SK-N-MC (cell line): ENCODE data around the gene STARD10.
A peak's percentile ranks its signal among the peaks of the same experiment; 100 is the strongest.

Experiments used
- DNase-seq: peaks from one replicate; pipeline ENCODE4 v3.0.0-alpha.2; 2011; ENCODE audit warnings: low read depth, low spot score
- H3K27ac ChIP-seq: fragments of 200-600 bp; sonication (generic); 2 replicates; pipeline ENCODE4 v1.5.1; 2016; ENCODE audit warnings: mixed run types
- H3K36me3 ChIP-seq: fragments of 200-600 bp; sonication (generic); 2 replicates; pipeline ENCODE4 v1.6.1; 2017; ENCODE audit warnings: antibody characterized with exemption, low read length, mixed read lengths; ENCODE audit not compliant: insufficient read depth
- H3K4me3 ChIP-seq: fragments of 200-600 bp; sonication (generic); 2 replicates; pipeline ENCODE4 v1.5.1; 2016
- H3K9ac ChIP-seq: fragments of 200-600 bp; sonication (generic); 2 replicates; pipeline ENCODE4 v1.8.0; 2017; ENCODE audit warnings: mixed run types, mixed read lengths; ENCODE audit not compliant: insufficient read length
- H3K9me3 ChIP-seq: fragments of 200-600 bp; sonication (generic); 2 replicates; pipeline ENCODE4 v1.6.1; 2017; ENCODE audit warnings: low read depth, mild to moderate bottlenecking, antibody characterized with exemption, low read length, moderate library complexity, mixed read lengths
- EZH2 ChIP-seq: fragments of 200-600 bp; sonication (generic); IDR thresholded peaks from one replicate; pipeline ENCODE4 v1.6.1; 2017; ENCODE audit warnings: antibody characterized with exemption
- FOXP2 ChIP-seq: optimal IDR thresholded peaks from 2 replicates; pipeline ENCODE3; 2011; ENCODE audit warnings: mild to moderate bottlenecking, moderate library complexity; ENCODE audit not compliant: insufficient read depth; ENCODE audit errors: extremely low read length, control extremely low read depth
- POLR2AphosphoS5 ChIP-seq: IDR thresholded peaks from 2 replicates; pipeline ENCODE4 v1.6.1; 2012; ENCODE audit warnings: mild to moderate bottlenecking, low read depth, low read length, borderline replicate concordance

STARD10 gene, protein sequence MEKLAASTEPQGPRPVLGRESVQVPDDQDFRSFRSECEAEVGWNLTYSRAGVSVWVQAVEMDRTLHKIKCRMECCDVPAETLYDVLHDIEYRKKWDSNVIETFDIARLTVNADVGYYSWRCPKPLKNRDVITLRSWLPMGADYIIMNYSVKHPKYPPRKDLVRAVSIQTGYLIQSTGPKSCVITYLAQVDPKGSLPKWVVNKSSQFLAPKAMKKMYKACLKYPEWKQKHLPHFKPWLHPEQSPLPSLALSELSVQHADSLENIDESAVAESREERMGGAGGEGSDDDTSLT

DNA sequence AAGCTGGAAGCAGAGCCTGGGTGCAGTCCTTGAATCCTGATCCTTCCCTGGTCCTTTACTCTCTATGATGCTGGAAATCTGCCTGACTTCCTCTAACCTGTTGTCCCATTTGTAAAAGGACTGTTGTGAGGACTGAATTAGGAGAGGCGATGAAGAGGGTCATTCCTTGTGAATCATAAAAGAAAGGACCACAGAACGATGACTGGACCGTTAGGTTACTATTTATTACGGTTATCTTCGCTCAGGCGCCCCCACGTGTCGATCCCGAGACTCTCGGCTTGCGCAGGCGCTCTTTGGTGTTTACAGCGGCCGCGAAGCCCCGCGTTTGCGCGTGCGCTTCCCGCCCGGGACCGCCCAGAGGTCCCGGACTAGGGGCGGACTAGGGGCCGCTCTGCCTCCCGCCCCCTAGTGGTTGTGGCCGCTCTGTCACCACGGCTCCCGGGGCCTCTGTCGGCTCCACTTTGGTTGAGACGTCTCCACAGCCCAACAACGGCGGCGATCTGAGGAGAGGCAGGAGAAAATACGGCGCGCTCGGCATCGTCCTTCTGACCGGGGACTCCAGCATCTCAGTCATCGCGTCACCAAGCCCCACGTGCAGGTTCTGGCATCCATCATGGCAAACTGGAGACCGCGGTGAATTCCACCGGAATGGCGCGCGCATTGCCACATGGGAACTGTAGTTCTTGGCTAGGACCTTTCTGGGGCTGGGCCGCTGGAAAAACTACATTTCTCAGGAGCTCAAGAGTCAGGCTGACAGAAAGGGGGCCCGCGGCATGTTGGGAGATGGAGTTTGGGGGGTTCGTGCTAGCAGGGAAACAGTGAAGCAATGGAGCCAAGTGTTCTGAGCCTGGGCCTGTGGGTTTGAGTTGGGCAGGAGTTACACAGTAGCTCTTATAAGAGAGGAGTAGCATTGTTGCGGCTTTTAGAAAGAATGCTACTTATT lies at the start of gene STARD10:
Gene STARD10, minus strand, starts transcription at position 623 of the 943 bp plus-strand sequence. CDS start 12,866 bp downstream, outside the sequence.
- Histone ChIP-seq H3K9ac (peak within 1 kb of the TSS; percentile 64), H3K36me3 (no peaks in the 10 kb centered on the region), H3K27ac (peak within 1 kb of the TSS; percentile 32; the same call in 1 of the 2 replicates), H3K9me3 (no peaks in the 10 kb centered on the region), H3K4me3 (peak within 1 kb of the TSS; percentile 91)
- TF ChIP-seq EZH2 (no peak), FOXP2 (peak; percentile 46), POLR2AphosphoS5 (peak; percentile 61)
- peak; percentile 90 for DNase-seq

DNA sequence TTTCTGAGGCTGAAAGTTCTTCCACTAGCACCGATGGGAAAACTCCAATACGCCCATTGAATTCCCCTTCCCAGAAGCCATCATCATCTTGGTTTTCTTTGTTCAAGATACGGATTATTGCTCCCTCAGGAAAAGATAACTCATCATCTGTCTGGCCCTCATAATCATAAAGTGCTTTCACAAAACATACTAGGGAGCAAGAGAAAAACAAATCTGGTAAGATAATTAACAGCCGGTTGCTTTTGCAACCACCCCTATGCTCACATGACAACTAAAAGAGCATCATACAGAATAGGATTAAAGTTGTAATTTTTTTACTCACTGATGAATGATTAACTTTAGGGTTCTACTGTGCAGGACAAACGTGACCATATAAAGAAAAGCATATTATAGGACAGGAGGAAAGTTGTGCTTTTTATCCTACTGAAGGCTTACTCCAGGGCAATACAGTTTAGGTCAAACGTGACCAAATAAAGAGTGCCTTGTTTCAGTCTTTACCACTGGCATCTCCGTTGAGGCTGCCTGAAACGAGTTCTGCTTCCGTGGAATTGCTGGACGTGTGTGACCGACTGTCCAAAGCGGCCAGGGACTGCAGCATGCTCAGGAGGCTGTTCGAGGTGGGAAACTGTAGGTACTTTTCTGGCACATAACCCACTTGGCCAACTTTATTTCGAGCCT lies 48.9 kb upstream of the STARD10 start:
- no peak overlapping the region for H3K4me3 ChIP-seq
- TF ChIP-seq FOXP2 (no peak), POLR2AphosphoS5 (no peak), EZH2 (no peak)
- H3K9me3 ChIP-seq: no peaks in the 10 kb centered on the region
- H3K36me3 ChIP-seq: peaks cover 75% of the 10 kb centered on the region
- no peak for DNase-seq
- H3K27ac ChIP-seq: no peak overlapping the region
- H3K9ac ChIP-seq: no peak overlapping the region

DNA sequence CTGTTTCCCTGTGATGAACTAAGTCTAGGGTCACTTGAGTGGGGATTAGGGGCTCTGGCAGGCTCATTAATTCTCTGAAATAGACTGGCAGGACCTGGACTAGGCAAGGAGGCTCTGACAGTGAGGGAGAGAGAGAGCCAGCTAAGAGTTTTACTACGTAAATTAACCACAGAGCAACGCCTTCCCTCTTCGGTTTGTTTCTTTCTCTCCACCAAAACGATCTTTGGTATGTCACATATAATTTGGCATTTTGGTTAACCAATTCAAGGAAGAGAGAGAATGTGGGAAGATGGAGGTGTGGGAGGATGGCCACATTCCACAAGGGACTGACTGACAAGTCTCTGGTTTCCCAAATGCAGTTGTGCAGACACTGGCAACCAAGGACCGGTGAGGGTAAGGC lies 48.3 kb upstream of the STARD10 start:
- Histone ChIP-seq H3K4me3 (no peak overlapping the region), H3K27ac (no peak overlapping the region), H3K9me3 (no peaks in the 10 kb centered on the region), H3K36me3 (peaks cover 81% of the 10 kb centered on the region), H3K9ac (no peak overlapping the region)
- no peak for DNase-seq
- TF ChIP-seq POLR2AphosphoS5 (no peak), EZH2 (no peak), FOXP2 (no peak)

DNA sequence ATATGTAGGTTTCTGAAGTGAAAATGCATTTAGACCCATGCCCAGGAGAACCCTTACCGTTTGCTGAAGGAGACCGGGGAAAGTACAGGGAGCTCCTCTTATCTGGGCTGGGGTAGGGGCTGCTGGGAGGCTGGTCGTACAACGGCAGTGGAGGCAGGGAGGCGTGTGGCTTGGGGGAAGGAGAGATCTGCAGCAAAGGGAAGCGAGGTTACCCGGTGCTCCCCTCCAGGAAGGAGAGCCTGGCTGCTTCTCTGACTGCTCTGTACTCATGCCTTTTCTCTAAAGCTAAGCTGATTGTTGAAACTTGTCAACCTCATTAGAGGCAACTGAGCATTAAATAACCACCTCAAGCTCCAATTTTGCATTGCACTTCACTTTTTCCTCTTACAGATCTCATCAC lies 47.5 kb upstream of the STARD10 start:
- no peak for DNase-seq
- no peak for TF ChIP-seq POLR2AphosphoS5
- TF ChIP-seq EZH2: no peak
- TF ChIP-seq FOXP2: no peak
- Histone ChIP-seq H3K27ac (no peak overlapping the region), H3K36me3 (peaks cover 84% of the 10 kb centered on the region), H3K9ac (no peak overlapping the region), H3K4me3 (no peak overlapping the region), H3K9me3 (no peaks in the 10 kb centered on the region)

DNA sequence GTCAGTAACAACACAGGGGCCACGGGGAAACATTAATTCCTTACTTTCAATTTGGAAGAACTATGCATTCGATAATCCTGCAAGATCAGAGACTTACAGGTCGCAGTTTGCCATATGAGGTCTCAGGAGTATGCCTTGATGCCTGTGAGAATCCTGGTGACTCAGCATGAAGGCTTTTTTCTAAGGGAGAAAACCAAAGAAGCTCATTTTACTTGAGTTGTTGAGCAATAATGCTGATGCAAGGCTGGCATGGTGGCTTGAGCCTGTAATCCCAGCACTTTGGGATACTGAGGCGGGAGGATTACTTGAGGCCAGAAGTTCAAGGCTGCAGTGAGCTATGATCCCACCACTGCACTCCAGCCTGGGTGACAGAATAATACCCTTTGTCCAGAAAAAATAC lies 46.9 kb upstream of the STARD10 start:
- Histone ChIP-seq H3K9ac (no peak overlapping the region), H3K4me3 (no peak overlapping the region), H3K36me3 (peaks cover 81% of the 10 kb centered on the region), H3K9me3 (no peaks in the 10 kb centered on the region), H3K27ac (peak overlapping the region; percentile 67)
- no peak for TF ChIP-seq EZH2
- no peak for TF ChIP-seq FOXP2
- TF ChIP-seq POLR2AphosphoS5: no peak
- DNase-seq: no peak

DNA sequence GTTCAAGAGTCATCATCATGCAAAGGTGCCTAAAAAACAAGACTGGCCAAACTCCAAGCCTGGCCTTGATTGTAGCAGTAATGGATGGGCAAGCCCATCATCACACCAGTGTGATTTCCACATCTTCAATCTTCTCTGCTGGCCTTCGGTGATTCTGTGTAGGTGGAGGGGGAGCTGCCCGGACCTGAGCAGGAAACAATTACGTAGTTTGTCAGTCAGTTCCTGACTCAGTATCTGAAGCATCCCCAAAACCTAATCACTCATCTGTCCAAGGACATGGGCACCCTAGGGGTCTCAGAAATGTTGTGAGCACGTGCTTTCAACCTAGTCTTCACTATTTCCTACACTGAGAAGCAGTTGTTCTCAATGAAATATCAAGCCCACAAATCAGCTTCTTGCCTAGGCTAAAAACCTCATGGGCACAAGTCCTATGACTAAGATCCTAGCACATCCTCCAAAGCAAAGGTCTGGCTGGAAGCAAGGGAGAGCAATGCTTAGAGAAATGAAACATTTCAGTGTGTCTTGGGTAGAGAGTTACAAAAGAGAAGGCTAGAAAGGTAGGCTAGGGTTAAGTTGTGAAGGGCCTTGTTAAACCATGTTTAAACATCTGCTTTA lies 45.0 kb upstream of the STARD10 start:
- Histone ChIP-seq H3K4me3 (no peak overlapping the region), H3K9me3 (no peaks in the 10 kb centered on the region), H3K36me3 (peaks cover 69% of the 10 kb centered on the region), H3K27ac (no peak overlapping the region), H3K9ac (no peak overlapping the region)
- no peak for TF ChIP-seq POLR2AphosphoS5
- TF ChIP-seq FOXP2: no peak
- no peak for TF ChIP-seq EZH2
- DNase-seq: no peak

DNA sequence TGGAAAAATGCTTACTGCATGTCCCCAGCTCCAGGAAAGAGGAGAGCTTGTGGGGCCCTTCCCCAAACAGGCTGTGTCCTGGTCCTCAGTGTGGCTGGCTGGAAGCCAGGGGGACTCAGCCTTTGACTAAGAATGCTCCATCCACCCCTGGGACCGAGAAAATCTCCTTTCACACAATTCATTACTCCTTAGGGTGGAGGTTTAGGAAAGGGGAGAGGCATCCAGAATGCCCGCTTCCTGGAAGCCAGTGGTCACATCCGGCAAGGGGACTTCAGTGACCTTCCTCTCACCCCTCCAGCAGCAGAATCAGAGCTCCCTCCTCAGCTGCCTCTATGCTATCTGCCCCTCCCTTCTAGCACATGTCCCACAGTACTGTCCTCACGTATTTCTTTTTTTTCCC lies 42.3 kb upstream of the STARD10 start:
- H3K36me3 ChIP-seq: peaks cover 45% of the 10 kb centered on the region
- H3K27ac ChIP-seq: no peak overlapping the region
- no peak overlapping the region for H3K4me3 ChIP-seq
- DNase-seq: no peak
- no peak for TF ChIP-seq EZH2
- no peak for TF ChIP-seq FOXP2
- no peak for TF ChIP-seq POLR2AphosphoS5
- no peaks in the 10 kb centered on the region for H3K9me3 ChIP-seq
- H3K9ac ChIP-seq: no peak overlapping the region
